Gastrocnemius medialis (tissue), 4 donors: ENCODE measurements around the gene CCBE1. TPM values are rescaled to one million over a fixed set of nuclear protein-coding genes. Genes with fewer than 3 reads are reported as not detected.

Experiments used
- ATAC-seq, 2 donors: fragments of 150-250 bp; one replicate each; pipeline ENCODE4 v1.9.1; 2016
- DNase-seq, 2 donors: peaks; one replicate each; pipeline ENCODE4 v3.0.0-alpha.2; 2019
- H3K27ac ChIP-seq, 4 donors: fragments of 200-600 bp; sonication (generic); 1 replicate in 1 of 4; 2 replicates in 3 of 4; pipeline ENCODE4 v1.5.1; 2016 to 2018; ENCODE audit warnings: mild to moderate bottlenecking in 2 of 4, moderate library complexity in 1 of 4
- H3K27me3 ChIP-seq, 3 donors: fragments of 200-600 bp; sonication (generic) in 2 of 3; 1 replicate in 1 of 3; 2 replicates in 2 of 3; pipeline versions ENCODE4 v1.5.1 to v1.6.0; 2016 to 2019; ENCODE audit warnings: mild to moderate bottlenecking in 1 of 3, moderate library complexity in 1 of 3
- H3K36me3 ChIP-seq, 2 donors: fragments of 200-600 bp; sonication (generic) in 1 of 2; one replicate each; pipeline ENCODE4 v1.5.1; 2017 to 2018
- H3K4me1 ChIP-seq, 2 donors: fragments of 200-600 bp; sonication (generic) in 1 of 2; one replicate each; pipeline ENCODE4 v1.5.1; 2016 to 2017; ENCODE audit warnings: mild to moderate bottlenecking in 2 of 2
- H3K4me3 ChIP-seq, 4 donors: fragments of 200-600 bp; sonication (generic) in 3 of 4; 1 replicate in 1 of 4; 2 replicates in 3 of 4; pipeline ENCODE4 v1.5.1; 2016 to 2019; ENCODE audit warnings: mild to moderate bottlenecking in 2 of 4
- H3K9me3 ChIP-seq, 3 donors: fragments of 200-600 bp; sonication (generic) in 2 of 3; 1 replicate in 1 of 3; 2 replicates in 2 of 3; pipeline ENCODE4 v1.5.1; 2016 to 2019
- POLR2A ChIP-seq, 2 donors: fragments of 450-650 bp; IDR thresholded peaks; one replicate each; pipeline ENCODE4 v1.6.1; 2017; ENCODE audit warnings: antibody characterized with exemption in 2 of 2, mild to moderate bottlenecking in 2 of 2, moderate library complexity in 2 of 2
- in situ Hi-C, 4 donors: fragments of 200-750 bp; cut with MboI; loops; one replicate each; pipeline versions ENCODE4 v1.15.0 to v1.8.0; 2017; ENCODE audit warnings: low sequenced_read_pairs in 4 of 4
- intact Hi-C: fragments of 100-400 bp; cut with DNase I; formaldehyde crosslinking; loops from one replicate; pipeline ENCODE4 v1.15.1; 2023; ENCODE audit warnings: low total_unique reads
- total RNA-seq, 4 donors: library from RNA; depleted of rRNA; stranded (reverse); fragments of >200 nt; gene quantifications; one replicate each; pipeline versions ENCODE4 v1.1.0 to v1.2.3, GENCODE V29; 2016
- TF ChIP-seq, protein P1 (sequence below), 5 experiments: fragments of 450-650 bp in 3 of 5; fragments of 200-600 bp in 2 of 5; sonication (generic) in 2 of 5; IDR thresholded peaks in 4 of 5; conservative IDR thresholded peaks in 1 of 5; 1 replicate in 4 of 5; 2 replicates in 1 of 5; pipeline ENCODE4 v1.5.1; 2016 to 2019; ENCODE audit warnings: antibody characterized with exemption in 5 of 5, mild to moderate bottlenecking in 3 of 5, moderate library complexity in 3 of 5

The CCBE1 gene
- total RNA-seq, 4 donors from 2014 or later = 0.44 to 2.7 (median 1.3) TPM

DNA sequence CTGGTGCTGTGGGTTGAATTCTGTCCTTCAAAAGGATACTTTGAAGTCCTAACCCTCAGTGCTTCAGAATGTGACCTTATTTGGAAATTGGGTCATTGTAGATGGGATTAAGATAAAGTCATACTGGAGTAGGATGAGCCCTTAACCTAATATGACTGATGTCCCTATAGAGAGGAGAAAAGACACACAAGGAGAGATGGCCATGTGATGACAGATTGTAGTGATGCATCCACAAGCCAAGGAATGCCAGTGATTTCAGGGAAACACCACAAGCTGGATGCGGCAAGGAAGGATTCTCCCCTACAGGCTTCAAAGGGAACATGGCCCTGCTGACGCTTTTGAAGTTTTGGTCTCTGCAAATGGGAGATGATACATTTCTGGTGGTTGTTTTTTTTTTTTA, 24.7 kb upstream of the CCBE1 start:
- Histone ChIP-seq H3K9me3 (no peaks in the 10 kb centered on the region), H3K27me3 (no peaks in the 10 kb centered on the region), H3K4me1 (no peaks in the 10 kb centered on the region), H3K27ac (no peak overlapping the region), H3K36me3 (no peaks in the 10 kb centered on the region), H3K4me3 (no peak overlapping the region)
- DNase-seq (no peak), ATAC-seq (no peak)
- intact Hi-C loops = no loop called here
- in situ Hi-C loops = no loop called here
- TF ChIP-seq, protein P1, sequence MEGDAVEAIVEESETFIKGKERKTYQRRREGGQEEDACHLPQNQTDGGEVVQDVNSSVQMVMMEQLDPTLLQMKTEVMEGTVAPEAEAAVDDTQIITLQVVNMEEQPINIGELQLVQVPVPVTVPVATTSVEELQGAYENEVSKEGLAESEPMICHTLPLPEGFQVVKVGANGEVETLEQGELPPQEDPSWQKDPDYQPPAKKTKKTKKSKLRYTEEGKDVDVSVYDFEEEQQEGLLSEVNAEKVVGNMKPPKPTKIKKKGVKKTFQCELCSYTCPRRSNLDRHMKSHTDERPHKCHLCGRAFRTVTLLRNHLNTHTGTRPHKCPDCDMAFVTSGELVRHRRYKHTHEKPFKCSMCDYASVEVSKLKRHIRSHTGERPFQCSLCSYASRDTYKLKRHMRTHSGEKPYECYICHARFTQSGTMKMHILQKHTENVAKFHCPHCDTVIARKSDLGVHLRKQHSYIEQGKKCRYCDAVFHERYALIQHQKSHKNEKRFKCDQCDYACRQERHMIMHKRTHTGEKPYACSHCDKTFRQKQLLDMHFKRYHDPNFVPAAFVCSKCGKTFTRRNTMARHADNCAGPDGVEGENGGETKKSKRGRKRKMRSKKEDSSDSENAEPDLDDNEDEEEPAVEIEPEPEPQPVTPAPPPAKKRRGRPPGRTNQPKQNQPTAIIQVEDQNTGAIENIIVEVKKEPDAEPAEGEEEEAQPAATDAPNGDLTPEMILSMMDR (IDR thresholded peaks at IDR 0.05 in 4 of 5, conservative IDR thresholded peaks at IDR 0.05 in 1 of 5) = no peak
- TF ChIP-seq POLR2A (IDR thresholded peaks at IDR 0.05) = no peak

DNA sequence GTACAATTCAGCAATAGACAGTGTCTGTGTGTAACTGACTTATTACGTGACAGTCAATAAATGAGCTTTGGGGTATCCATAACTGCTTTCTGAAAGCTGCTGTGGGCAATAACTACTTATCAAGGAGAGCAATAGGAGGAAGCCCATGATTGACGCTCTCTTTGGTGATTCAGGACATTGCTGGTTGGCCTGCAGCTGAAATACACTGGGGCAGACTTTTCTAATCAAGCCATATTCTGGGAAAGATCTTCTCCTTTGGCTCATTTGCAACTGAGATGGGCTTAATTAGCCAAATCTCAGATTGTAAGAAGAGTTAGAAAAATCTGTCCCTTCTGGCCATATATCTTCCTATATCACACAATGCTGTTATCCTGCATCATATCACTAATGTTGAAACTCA, 24.0 kb upstream of the CCBE1 start:
- ATAC-seq (no peak), DNase-seq (no peak)
- H3K9me3 ChIP-seq = no peaks in the 10 kb centered on the region
- H3K36me3 ChIP-seq = no peaks in the 10 kb centered on the region
- H3K27ac ChIP-seq = no peak overlapping the region
- in situ Hi-C loops (no loop called here), intact Hi-C loops (no loop called here)
- no peaks in the 10 kb centered on the region for H3K4me1 ChIP-seq
- TF ChIP-seq POLR2A (IDR thresholded peaks at IDR 0.05) = no peak
- TF ChIP-seq, protein P1 (IDR thresholded peaks at IDR 0.05 in 4 of 5, conservative IDR thresholded peaks at IDR 0.05 in 1 of 5) = no peak
- H3K27me3 ChIP-seq = no peaks in the 10 kb centered on the region
- no peak overlapping the region for H3K4me3 ChIP-seq

DNA sequence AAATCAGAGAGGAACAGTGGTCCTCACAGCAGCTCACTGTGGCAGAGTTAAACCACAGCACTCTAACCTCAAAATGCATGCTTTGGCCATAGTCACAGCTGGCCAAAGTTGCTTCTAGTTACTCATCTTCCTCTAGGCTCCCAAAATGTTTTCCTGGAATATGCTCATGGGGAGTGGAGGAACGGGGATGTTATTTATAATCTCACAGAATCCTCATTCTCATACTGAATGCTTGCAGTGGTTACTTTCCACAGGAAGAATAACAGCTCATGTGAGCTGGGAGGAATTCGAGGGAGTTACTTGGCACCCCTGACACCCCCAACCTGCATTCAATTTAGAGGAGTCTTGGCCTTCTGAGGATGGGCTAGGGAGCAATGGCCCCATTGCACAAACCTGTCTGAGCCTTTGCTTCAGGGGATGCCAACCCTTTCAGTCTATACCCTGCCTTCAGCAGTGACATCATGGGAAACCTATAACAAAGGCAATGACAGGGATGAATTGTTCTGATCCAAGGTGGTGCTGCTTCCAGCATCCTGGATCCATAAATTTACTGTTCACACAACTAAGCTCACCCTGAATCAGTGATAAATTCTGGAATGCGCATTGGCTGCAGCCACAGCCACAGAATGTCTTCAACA, 22.4 kb upstream of the CCBE1 start:
- no peaks in the 10 kb centered on the region for H3K4me1 ChIP-seq
- in situ Hi-C loops = no loop called here
- no peak for ATAC-seq
- DNase-seq = no peak
- intact Hi-C loops = no loop called here
- H3K27ac ChIP-seq = no peak overlapping the region
- H3K4me3 ChIP-seq = no peak overlapping the region
- H3K36me3 ChIP-seq = no peaks in the 10 kb centered on the region
- no peaks in the 10 kb centered on the region for H3K27me3 ChIP-seq
- H3K9me3 ChIP-seq = no peaks in the 10 kb centered on the region
- no peak for TF ChIP-seq POLR2A (IDR thresholded peaks at IDR 0.05)
- TF ChIP-seq, protein P1 (IDR thresholded peaks at IDR 0.05 in 4 of 5, conservative IDR thresholded peaks at IDR 0.05 in 1 of 5) = no peak

DNA sequence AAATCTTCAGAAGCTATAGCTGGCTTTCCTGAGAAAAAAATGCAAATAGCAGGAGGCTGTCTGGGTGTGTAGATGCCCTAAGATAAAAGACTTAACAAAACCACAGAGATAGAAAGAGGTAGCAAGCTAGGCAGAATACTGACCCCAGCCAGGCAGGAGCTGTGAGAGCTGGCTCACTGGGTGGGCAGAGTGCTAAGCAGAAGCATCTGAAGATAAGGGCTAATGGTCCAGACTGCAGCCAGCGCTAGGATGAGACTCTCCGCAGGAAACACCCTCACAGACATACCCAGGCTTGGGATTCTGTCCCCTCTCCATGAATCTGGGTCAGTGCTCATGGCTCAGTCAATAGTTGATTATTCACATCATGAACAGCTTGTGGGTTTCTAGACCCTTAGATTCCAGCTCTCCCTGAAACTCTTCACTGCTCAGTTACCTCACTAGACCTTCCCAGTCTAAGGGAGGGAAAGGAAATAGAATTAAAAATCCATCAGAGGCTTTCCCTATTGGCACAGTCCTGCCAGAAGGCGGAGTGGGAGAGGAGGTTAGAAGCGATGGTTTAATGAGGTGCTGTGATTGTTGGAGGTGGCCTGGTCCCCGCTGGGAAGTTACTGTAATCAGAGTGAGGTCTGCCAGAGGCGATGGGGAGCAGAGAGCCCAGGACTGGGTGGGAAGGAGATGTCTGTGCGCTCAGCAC, 21.4 kb upstream of the CCBE1 start:
- DNase-seq (no peak), ATAC-seq (no peak)
- H3K4me3 ChIP-seq = no peak overlapping the region
- in situ Hi-C loops = no loop called here
- no peaks in the 10 kb centered on the region for H3K4me1 ChIP-seq
- no peaks in the 10 kb centered on the region for H3K27me3 ChIP-seq
- H3K36me3 ChIP-seq = no peaks in the 10 kb centered on the region
- no peak overlapping the region for H3K27ac ChIP-seq
- intact Hi-C loops = no loop called here
- TF ChIP-seq POLR2A (IDR thresholded peaks at IDR 0.05) = no peak
- TF ChIP-seq, protein P1 (IDR thresholded peaks at IDR 0.05 in 4 of 5, conservative IDR thresholded peaks at IDR 0.05 in 1 of 5) = no peak
- no peaks in the 10 kb centered on the region for H3K9me3 ChIP-seq
